K562 treated with DMSO at 1 percent for 12 hours (cell line): Measurements from ENCODE around the gene CECR2. TPM values are rescaled to one million over a fixed set of nuclear protein-coding genes. Genes with fewer than 3 reads are reported as not detected.

Source experiments
- total RNA-seq: library from RNA; unstranded; fragments of 300-600 nt; gene quantifications from 2 replicates; pipeline ENCODE4 v1.2.3, GENCODE V29; 2022; ENCODE audit not compliant: insufficient read depth

The CECR2 gene
- 0.44 TPM in 1 of 2 replicates, not detected in the other for total RNA-seq

GRCh38 chr22:17369439-17370025 lies at the start of gene CECR2:
Gene CECR2 (plus strand): TSS chr22:17369460. CDS start chr22:17369784, 324 bp downstream.

GRCh38 chr22:17562906-17563870 lies 193.9 kb downstream of the CECR2 start, which contains the start of gene SLC25A18:
Gene SLC25A18 (plus strand): TSS chr22:17563498. CDS start chr22:17579945, 16,447 bp downstream.

Other genes starting within 250 kb of the CECR2 start
- gene TMEM121B, start 248.1 kb upstream of the CECR2 start, total RNA-seq: not detected in 2 replicates
- 15.6 and 16.4 TPM in 2 replicates for gene HDHD5, start 210.2 kb upstream of the CECR2 start, total RNA-seq
- gene ADA2, start 150.0 kb upstream of the CECR2 start, total RNA-seq: not detected in 2 replicates
- gene SLC25A18, start 194.0 kb downstream of the CECR2 start, total RNA-seq: 0.47 TPM in 1 of 2 replicates, not detected in the other